ENCODE measurements around the gene JAM3.

GRCh38 chr11:134143801-134144200 lies 74.9 kb downstream of the JAM3 start:
- TF ChIP-seq, protein P1, sequence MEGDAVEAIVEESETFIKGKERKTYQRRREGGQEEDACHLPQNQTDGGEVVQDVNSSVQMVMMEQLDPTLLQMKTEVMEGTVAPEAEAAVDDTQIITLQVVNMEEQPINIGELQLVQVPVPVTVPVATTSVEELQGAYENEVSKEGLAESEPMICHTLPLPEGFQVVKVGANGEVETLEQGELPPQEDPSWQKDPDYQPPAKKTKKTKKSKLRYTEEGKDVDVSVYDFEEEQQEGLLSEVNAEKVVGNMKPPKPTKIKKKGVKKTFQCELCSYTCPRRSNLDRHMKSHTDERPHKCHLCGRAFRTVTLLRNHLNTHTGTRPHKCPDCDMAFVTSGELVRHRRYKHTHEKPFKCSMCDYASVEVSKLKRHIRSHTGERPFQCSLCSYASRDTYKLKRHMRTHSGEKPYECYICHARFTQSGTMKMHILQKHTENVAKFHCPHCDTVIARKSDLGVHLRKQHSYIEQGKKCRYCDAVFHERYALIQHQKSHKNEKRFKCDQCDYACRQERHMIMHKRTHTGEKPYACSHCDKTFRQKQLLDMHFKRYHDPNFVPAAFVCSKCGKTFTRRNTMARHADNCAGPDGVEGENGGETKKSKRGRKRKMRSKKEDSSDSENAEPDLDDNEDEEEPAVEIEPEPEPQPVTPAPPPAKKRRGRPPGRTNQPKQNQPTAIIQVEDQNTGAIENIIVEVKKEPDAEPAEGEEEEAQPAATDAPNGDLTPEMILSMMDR (IDR thresholded peaks at IDR 0.05; ENCODE audit: borderline replicate concordance, extremely low read depth, low read length, poor library complexity, severe bottlenecking): no peak
- TF ChIP-seq EZH2 (IDR thresholded peaks at IDR 0.05; ENCODE audit: borderline replicate concordance, low read depth, low read length, severe bottlenecking): no peak
